Smooth muscle cell (in vitro differentiated cells): ENCODE data around the gene ARL14EP. TPM values are rescaled to one million over a fixed set of nuclear protein-coding genes. Genes with fewer than 3 reads are reported as not detected.

ENCODE experiments used
- DNase-seq: peaks from one replicate; lab custom pipeline; 2025; ENCODE audit not compliant: unreplicated experiment; lab: John Stamatoyannopoulos, UW
- H2AFZ ChIP-seq: fragments of 200-600 bp; sonication (generic); 2 replicates; pipeline ENCODE4 v1.6.0; 2016; ENCODE audit warnings: antibody characterized with exemption, low read depth, mild to moderate bottlenecking
- H3F3A ChIP-seq: fragments of 200-600 bp; sonication (generic); 2 replicates; pipeline ENCODE4 v1.6.0; 2017; ENCODE audit warnings: antibody characterized with exemption, low read depth
- H3K27ac ChIP-seq: fragments of 200-600 bp; sonication (generic); 2 replicates; pipeline ENCODE4 v1.5.1; 2016; ENCODE audit warnings: low read depth, mild to moderate bottlenecking
- H3K27me3 ChIP-seq: fragments of 200-600 bp; sonication (generic); 2 replicates; pipeline ENCODE4 v1.6.1; 2016; ENCODE audit warnings: low read depth, mild to moderate bottlenecking
- H3K36me3 ChIP-seq: fragments of 200-600 bp; sonication (generic); 2 replicates; pipeline ENCODE4 v1.5.1; 2016; ENCODE audit warnings: low read depth
- H3K4me1 ChIP-seq: fragments of 200-600 bp; sonication (generic); 2 replicates; pipeline ENCODE4 v1.5.1; 2016; ENCODE audit warnings: low read depth
- H3K4me2 ChIP-seq: fragments of 200-600 bp; sonication (generic); 2 replicates; pipeline ENCODE4 v1.6.0; 2016; ENCODE audit warnings: mild to moderate bottlenecking
- H3K4me3 ChIP-seq: fragments of 200-600 bp; sonication (generic); 2 replicates; pipeline ENCODE4 v1.5.1; 2016; ENCODE audit warnings: mild to moderate bottlenecking
- H3K79me2 ChIP-seq: fragments of 200-600 bp; sonication (generic); 2 replicates; pipeline ENCODE4 v1.6.0; 2016; ENCODE audit warnings: low read depth, mild to moderate bottlenecking
- H3K9ac ChIP-seq: fragments of 200-600 bp; sonication (generic); 2 replicates; pipeline ENCODE4 v1.6.0; 2016; ENCODE audit warnings: low read depth
- H3K9me3 ChIP-seq: fragments of 200-600 bp; sonication (generic); replicated peaks from 2 replicates; pipeline ENCODE4 v1.5.1; 2016; ENCODE audit warnings: low read depth
- H4K20me1 ChIP-seq: fragments of 200-600 bp; sonication (generic); 2 replicates; pipeline ENCODE4 v1.6.0; 2016; ENCODE audit warnings: low read depth
- WGBS: methylation state at CpG from one replicate; pipeline ENCODE4 v1.1.7; 2016; ENCODE audit warnings: low lambda C conversion rate; 5-methylcytosine and 5-hydroxymethylcytosine counted together
- polyA plus RNA-seq: library from polyadenylated mRNA; unstranded; fragments of >200 nt; fragmentation: Nextera tagmentation; extraction: Ambion mirVana; gene quantifications from 2 replicates; pipeline ENCODE4 v1.2.1, GENCODE V29; 2016
- total RNA-seq: library from RNA; depleted of rRNA; stranded (reverse); fragments of >200 nt; gene quantifications from 2 replicates; pipeline ENCODE4 v1.2.3, GENCODE V29; 2014
- TF ChIP-seq, protein P1 (sequence below): fragments of 200-600 bp; sonication (generic); IDR thresholded peaks from 2 replicates; pipeline ENCODE4 v1.5.1; 2017; ENCODE audit warnings: borderline replicate concordance, mild to moderate bottlenecking, antibody characterized with exemption; ENCODE audit not compliant: insufficient read depth, poor library complexity, severe bottlenecking

Gene ARL14EP
- total and polyA plus RNA-seq, 2 experiments from 2014 or later, result 19.7 to 20.7 TPM

DNA sequence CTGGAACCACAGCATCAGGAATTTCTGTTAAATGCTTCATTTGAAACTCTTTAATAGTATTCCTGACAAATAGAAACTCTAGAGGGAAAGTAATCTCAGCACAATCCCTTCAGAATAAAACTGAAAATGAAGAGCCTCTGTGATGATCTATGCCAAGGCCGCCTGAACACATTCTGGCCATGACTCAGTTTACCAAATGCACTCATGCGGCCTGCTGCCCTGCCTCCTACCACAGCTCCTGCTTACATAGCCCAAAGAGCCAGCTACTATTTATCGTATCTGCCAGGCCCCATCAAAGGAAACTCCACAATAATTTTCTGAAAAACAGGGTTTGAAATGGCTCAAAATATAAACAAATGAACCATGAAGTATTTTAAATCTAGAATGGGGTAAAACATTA is 27.0 kb downstream of the ARL14EP start:
- no peaks in the 10 kb centered on the region for H3K79me2 ChIP-seq
- H3K27ac ChIP-seq, result no peak overlapping the region
- TF ChIP-seq, protein P1, sequence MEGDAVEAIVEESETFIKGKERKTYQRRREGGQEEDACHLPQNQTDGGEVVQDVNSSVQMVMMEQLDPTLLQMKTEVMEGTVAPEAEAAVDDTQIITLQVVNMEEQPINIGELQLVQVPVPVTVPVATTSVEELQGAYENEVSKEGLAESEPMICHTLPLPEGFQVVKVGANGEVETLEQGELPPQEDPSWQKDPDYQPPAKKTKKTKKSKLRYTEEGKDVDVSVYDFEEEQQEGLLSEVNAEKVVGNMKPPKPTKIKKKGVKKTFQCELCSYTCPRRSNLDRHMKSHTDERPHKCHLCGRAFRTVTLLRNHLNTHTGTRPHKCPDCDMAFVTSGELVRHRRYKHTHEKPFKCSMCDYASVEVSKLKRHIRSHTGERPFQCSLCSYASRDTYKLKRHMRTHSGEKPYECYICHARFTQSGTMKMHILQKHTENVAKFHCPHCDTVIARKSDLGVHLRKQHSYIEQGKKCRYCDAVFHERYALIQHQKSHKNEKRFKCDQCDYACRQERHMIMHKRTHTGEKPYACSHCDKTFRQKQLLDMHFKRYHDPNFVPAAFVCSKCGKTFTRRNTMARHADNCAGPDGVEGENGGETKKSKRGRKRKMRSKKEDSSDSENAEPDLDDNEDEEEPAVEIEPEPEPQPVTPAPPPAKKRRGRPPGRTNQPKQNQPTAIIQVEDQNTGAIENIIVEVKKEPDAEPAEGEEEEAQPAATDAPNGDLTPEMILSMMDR, result no peak
- no peak overlapping the region for H2AFZ ChIP-seq
- no peaks in the 10 kb centered on the region for H3F3A ChIP-seq
- no peak overlapping the region for H3K4me2 ChIP-seq
- WGBS, result 96% methylated on average over 3 of the region's 3 CpGs
- H4K20me1 ChIP-seq, result no peaks in the 10 kb centered on the region
- no peak overlapping the region for H3K4me3 ChIP-seq
- no peak overlapping the region for H3K9ac ChIP-seq
- H3K4me1 ChIP-seq, result no peaks in the 10 kb centered on the region
- no peaks in the 10 kb centered on the region for H3K36me3 ChIP-seq
- no peaks in the 10 kb centered on the region for H3K27me3 ChIP-seq
- no peak for DNase-seq
- H3K9me3 ChIP-seq, result no peaks in the 10 kb centered on the region

DNA sequence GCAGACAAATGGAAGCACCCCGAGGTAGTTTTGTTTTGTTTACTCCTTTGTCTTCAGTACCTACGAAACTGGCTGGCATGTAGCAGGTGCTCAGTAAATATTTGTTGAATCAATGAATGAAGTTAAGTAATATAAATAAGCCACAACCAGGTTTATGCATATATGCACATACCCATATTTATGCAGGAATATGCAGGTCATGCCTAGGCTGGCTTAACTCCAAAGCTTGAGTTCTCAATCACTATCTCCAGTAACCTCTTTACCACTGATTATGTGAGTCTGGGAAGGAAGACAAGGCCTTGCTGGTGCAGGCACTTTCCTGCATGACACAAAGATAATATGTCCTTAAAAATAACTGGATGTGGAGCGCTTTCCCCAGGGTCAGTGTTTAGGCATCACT is 27.5 kb downstream of the ARL14EP start:
- 84% methylated on average over 3 of the region's 3 CpGs for WGBS
- no peaks in the 10 kb centered on the region for H3K27me3 ChIP-seq

DNA sequence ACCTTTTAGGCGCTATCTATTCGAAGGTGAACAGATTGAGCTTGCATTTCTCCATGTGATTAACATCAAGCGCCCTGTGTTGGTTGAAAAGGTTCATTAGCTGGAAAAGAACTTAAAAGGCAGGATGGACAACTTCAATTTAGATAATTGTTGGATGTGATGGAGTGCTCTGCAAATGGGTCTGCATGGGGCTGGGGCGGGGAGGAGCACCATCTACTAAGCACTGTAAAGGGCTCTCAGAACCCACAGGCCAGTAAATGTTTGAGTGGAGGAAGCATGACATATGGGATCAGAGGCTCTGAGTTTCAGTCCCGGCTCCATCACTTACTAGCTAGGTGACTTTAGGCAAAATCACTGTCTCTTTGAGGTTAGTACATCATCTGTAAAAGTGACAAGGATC is 28.2 kb downstream of the ARL14EP start:
- no peak overlapping the region for H2AFZ ChIP-seq
- no peaks in the 10 kb centered on the region for H3K27me3 ChIP-seq
- H3F3A ChIP-seq, result no peaks in the 10 kb centered on the region
- H3K9me3 ChIP-seq, result no peaks in the 10 kb centered on the region
- H3K79me2 ChIP-seq, result no peaks in the 10 kb centered on the region
- WGBS, result 64% methylated on average over 5 of the region's 5 CpGs
- H3K9ac ChIP-seq, result no peak overlapping the region
- no peaks in the 10 kb centered on the region for H3K4me1 ChIP-seq
- DNase-seq, result no peak
- no peaks in the 10 kb centered on the region for H3K36me3 ChIP-seq
- no peaks in the 10 kb centered on the region for H4K20me1 ChIP-seq
- no peak overlapping the region for H3K4me2 ChIP-seq
- TF ChIP-seq, protein P1, result no peak
- no peak overlapping the region for H3K27ac ChIP-seq
- no peak overlapping the region for H3K4me3 ChIP-seq

More for the DNA sequence above, 27.5 kb downstream of the ARL14EP start:
- no peaks in the 10 kb centered on the region for H3F3A ChIP-seq
- no peak overlapping the region for H3K4me2 ChIP-seq
- no peak overlapping the region for H3K4me3 ChIP-seq
- no peaks in the 10 kb centered on the region for H3K9me3 ChIP-seq
- H4K20me1 ChIP-seq, result no peaks in the 10 kb centered on the region
- no peak overlapping the region for H3K27ac ChIP-seq
- DNase-seq, result no peak
- TF ChIP-seq, protein P1, result no peak
- no peak overlapping the region for H2AFZ ChIP-seq
- H3K9ac ChIP-seq, result no peak overlapping the region
- H3K36me3 ChIP-seq, result no peaks in the 10 kb centered on the region
- no peaks in the 10 kb centered on the region for H3K4me1 ChIP-seq
- no peaks in the 10 kb centered on the region for H3K79me2 ChIP-seq

DNA sequence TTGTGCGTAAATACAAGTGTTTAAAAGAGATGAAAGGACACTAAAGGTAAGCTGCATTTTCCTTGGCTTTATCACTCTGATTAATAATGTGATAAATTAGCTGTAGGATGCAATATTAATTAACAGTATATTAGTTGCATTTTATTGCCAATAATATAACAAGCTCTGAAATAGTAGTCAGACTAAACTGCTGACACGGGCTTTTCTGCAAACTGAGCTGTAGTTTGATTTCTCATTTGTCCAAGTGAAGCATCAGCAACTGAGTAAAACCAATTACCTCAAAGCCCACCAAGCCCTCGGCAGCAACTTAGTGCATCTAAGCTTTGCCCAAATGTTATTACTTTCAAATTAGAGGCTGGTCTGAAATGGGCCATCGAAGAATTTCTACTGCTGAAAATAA is 33.5 kb downstream of the ARL14EP start:
- no peak for DNase-seq
- H3K4me3 ChIP-seq, result no peak overlapping the region
- no peak overlapping the region for H3K9ac ChIP-seq
- no peaks in the 10 kb centered on the region for H3K9me3 ChIP-seq
- H2AFZ ChIP-seq, result no peak overlapping the region
- H3K27ac ChIP-seq, result no peak overlapping the region
- H3K79me2 ChIP-seq, result no peaks in the 10 kb centered on the region
- TF ChIP-seq, protein P1, result no peak
- no peak overlapping the region for H3K4me2 ChIP-seq
- 94% methylated on average over 4 of the region's 4 CpGs for WGBS
- H3K36me3 ChIP-seq, result no peaks in the 10 kb centered on the region
- no peaks in the 10 kb centered on the region for H3F3A ChIP-seq
- no peaks in the 10 kb centered on the region for H3K4me1 ChIP-seq
- no peaks in the 10 kb centered on the region for H4K20me1 ChIP-seq
- no peaks in the 10 kb centered on the region for H3K27me3 ChIP-seq
